Stimulated activated CD4-positive, alpha-beta T cell treated with anti-CD3 and anti-CD28 coated beads, Interleukin-4, amount 100 ng/mL, for 24 hours (primary cell): Measurements from ENCODE around the gene NSF.
"Not testable (repeated sequence)": the region's sequence is repeated elsewhere in the genome, so short reads cannot be mapped to it uniquely, and the experiment has no call there.

ENCODE experiments used
- DNase-seq: peaks from one replicate; pipeline ENCODE4 v3.0.0-alpha.2; 2020

The NSF gene

DNA sequence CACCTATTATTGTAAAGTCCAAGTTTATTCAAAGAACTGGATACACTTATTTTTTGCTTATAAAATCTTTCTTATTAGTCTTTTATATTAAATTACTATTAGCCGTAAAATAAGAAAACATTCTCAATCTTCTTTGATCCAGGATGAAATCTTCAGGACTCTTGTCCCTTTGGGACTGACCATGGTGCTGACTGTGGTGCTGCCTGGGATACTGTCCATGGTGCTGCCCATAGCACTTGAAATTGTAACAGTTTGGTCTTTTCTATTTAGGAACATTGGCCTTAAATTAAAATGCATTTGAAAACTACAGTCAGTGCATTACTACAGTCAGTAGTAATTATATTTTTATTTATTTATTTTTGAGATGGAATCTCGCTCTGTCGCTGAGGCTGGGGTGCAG lies 41.7 kb downstream of the NSF start:
- not testable (repeated sequence) for DNase-seq

- not testable (repeated sequence) for DNase-seq
Measured at GRCh38 chr17:46634844-46635243, 44.4 kb downstream of the NSF start.

GRCh38 chr17:46641861-46642656 lies 51.6 kb downstream of the NSF start:
- not testable (repeated sequence) for DNase-seq

GRCh38 chr17:46647251-46647650 lies 56.8 kb downstream of the NSF start:
- DNase-seq, result not testable (repeated sequence)

DNA sequence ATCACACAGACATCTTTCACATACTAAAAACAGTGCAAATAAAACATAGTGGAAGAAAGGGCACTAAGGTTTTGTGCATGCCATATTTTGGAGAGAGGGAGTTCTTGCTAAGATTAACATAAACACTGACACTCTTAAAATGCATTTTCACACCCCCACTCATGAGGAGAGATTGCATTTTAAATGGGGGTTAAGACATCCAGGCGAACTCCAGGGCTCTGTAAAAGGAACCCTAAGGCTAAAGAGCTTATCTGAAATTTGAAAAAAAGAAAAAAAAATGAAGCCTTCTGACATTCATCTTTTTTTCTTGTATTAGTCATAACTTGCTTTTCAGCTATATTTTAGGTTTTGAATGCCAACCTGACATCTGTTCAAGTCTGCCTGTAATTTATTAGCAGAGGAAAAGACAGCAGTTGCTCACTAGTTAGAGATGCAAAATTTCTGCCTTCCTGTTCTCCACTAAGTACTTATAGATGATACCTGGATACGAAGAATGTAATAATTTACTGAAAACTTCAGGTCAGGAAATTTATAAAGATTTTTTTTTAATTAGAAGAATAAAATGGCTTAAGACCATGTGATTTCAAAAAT lies 57.3 kb downstream of the NSF start:
- DNase-seq, result not testable (repeated sequence)

DNA sequence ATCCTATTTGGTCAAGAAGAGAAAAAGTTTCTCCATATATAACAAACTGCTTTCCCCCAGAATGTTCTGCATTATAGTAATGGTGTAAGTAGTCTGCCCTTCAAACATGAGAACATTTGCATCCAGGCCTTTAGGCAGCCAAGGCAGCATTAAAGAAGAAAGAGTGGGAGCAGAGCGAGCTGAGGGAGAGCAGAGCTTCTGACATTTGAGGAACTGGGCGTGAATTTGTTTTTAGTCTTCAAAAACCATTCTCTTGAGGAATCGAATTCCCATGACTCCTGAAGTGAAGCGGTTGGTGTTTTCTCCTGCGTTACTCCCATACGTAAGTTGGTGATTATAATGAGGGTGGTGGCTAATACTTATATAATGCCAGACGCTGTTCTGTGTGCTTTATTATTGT lies 58.8 kb downstream of the NSF start:
- not testable (repeated sequence) for DNase-seq

DNA sequence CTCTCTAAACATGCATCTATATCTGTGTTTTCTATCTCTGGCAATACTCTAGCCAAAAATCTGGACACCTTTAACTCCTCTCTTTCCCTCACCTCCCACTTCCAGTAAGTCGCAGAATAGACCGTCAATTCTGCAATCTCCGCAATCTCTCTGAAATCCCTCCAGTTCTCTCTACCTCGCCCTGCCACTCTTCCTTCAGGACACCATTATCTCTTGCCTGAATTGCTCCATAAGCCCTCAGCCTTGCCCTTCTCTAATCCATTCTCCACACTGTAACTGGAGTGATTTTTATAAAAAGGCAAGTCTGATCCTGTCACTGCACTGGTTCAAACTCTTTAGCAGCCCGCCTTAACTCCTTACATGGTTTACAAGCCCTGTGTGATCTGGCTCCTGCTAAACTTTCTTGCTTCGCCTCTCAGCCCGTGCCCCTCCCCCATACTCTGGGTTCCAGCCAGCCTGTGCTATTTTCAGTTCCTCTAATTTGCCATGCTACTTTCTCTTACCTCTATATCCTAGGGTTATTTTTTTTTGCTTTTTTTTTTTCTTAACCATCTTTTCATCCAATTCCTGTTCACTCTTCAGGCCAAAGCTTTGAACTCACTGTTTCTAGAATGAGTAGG lies 61.7 kb downstream of the NSF start:
- DNase-seq, result not testable (repeated sequence)

DNA sequence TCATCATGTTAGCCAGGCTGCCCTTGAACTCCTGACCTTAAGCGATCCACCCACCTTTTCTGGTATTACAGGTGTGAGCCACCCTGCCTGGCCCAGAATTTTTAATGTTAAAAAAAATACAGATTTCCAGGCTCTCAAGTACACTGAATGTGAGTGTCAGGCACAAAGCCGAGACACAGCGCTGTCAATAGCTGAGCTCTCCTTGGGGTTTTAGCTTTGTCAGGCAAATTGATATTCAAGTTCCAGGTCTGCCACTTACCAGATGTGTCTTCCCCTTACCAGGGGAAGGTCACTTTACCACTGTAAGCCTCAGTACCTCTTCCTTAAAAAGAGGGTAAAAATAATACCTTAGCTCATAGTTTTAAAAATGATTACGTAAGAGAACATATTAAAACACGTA lies 67.8 kb downstream of the NSF start:
- not testable (repeated sequence) for DNase-seq

DNA sequence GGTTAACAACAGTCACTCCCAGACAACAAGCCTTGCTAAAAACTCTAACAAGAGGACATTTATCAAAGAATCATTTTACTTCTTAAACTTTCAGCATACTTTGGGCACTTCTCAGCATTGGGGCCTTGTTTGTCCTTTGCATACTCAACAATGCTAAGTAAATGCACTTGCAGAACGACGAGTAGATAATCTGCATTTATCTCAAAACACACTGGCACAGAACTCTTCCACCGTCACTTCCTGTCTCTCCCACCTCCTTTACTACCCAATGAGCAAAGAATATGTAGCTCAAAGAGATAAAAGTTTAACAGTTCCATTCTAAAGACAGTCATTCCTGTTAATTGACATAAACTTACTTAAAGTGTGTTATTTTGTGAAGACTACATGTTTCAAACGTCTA lies 69.2 kb downstream of the NSF start:
- DNase-seq, result not testable (repeated sequence)

DNA sequence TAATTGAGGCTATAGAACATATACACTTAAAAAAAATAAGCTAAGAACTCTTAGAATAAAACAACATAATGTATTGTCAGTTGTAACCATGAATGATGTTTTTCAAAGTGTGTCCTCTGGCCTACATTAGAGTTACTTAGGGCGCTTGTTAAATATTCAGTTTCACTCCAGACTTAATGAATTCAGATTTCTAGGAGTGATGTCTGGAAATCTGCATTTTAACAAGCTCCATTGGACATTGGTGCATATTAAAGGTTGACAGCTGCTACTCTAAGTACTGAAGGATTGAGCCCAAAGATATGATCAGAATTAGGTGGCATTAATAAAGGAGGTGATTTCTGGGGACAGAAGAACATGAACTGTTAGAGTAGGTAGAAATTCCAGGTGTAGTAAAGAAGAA lies 72.7 kb downstream of the NSF start:
- not testable (repeated sequence) for DNase-seq

DNA sequence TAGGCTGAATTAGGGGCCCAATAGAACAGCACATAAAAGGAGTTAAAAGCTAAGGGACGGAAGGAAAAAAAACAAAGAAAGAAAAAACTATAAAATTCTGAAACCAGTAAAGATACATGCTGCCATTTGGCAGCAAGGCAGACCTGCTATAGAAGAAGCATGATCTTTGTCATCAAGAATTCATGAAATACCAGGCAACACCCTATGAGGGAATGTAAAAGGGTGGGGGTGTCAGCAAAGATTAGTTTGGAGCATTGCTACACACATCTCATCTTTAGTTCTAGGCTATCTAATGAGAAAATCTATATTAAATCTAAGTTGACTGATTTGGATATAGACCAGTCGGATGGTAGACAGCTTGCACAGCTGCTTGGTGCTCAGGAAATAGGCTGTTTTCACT lies 73.1 kb downstream of the NSF start:
- not testable (repeated sequence) for DNase-seq

DNA sequence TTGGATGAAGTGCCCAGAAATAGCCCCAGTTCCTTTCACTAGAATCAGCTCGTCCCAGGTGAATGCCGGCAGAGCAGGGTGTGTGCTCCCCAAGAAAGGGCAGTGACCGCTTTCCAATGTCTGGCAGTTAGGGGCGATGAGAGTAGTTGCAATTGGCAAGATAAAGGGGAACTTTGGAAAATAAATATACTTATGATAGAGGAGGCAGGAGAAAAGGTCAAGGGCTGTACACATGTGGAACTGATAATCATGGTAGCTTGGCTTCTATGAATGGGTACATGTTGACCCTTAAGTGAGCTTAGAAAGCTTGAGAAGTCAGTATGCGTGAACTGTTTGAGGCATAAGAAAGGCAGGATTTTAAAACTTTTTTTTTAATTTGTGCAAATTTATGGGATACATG lies 75.5 kb downstream of the NSF start:
- DNase-seq, result not testable (repeated sequence)

DNA sequence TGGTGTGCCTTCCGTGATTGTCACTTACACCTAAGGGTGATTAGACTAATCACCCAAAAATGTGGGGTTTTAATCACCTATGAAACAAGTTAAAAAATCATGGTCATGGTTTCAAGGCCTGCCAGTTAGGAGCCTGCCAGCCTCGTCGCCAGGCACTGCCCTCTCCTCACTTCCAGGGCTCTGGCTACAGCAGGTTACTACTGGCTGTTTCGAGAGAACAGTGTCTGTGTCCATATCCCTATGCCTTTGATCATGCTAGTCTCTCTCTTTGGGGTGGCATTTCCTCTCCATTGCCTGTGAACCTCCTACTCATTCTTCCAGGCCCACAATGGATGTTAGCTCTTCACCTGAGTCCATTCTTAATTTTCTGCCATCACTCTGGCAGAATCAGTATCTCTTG lies 80.3 kb downstream of the NSF start:
- DNase-seq, result not testable (repeated sequence)

DNA sequence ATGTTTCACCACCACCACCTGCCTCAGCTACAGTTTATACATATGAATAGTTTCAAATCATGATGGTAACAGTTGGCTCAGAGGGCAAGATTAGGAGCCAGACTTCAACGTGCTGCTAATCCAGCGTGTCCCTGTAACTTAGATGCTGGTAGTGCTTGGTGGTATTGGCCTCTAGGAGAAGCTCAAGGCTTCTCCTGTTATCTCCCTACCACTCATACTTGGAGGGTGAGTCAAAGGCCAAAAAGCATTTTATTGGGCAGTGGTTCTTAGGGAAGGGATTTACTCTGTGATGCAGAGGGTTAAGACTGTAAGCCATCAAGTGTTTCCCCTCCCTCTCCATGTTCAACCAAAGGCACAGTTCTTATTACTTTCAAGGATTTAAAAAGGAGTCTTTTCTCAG lies 82.3 kb downstream of the NSF start:
- DNase-seq, result not testable (repeated sequence)

GRCh38 chr17:46677819-46678218 lies 87.3 kb downstream of the NSF start:
- not testable (repeated sequence) for DNase-seq

DNA sequence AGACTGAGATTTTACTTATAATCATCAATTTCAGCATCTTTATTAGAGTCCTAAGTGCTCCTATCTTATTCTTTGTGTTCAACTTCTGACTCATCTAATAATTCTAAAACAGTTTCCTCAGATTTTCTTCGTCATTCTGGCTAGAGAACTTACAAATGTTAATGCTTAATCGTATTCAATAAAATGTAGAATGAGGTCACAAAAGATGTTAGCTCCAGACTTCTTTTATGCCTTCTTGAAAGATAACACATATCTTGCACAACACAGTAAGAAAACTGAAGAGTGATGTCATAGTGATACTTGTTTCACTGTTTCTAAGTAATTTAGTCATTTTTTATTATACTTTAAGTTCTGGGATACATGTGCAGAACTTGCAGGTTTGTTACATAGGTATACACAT lies 93.2 kb downstream of the NSF start:
- not testable (repeated sequence) for DNase-seq

DNA sequence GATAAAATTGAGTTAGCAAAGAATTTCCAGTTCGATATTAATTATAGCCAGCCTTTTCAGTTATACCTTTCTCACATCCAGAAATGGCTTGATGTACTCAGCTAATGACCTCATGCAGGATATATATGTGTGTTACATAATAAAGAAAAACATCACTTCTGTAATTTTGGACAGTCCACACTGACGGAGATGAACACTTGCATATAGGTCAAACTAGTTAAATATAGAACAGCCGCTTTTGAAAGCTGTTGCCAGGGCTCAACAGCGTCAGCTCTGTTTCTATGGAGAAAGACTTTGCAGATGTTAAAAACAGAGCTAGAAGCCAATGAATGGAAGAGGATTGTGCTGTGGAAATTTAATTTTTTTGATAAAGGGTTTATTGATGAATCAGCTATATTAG lies 94.8 kb downstream of the NSF start:
- not testable (repeated sequence) for DNase-seq

GRCh38 chr17:46692196-46692595 lies 101.7 kb downstream of the NSF start:
- not testable (repeated sequence) for DNase-seq

DNA sequence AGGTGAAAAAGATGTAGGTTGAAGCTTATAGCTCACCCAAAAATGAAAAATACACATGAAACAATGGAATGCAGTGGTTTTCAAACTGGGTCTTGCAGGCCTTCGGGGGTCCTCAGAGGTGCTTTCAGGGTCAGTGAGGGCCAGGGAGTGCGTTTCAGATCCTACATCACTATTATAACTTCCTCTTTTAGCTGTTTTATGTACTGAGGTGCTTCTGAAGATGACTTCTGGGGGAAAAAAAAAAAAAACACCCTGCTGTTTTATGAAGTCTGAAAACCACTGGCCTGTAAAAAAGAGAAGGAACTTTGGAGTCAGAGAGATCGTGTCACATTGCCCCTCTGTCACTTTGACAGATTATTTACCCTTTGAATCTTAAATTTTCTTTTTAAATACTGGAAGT lies 102.8 kb downstream of the NSF start:
- not testable (repeated sequence) for DNase-seq

DNA sequence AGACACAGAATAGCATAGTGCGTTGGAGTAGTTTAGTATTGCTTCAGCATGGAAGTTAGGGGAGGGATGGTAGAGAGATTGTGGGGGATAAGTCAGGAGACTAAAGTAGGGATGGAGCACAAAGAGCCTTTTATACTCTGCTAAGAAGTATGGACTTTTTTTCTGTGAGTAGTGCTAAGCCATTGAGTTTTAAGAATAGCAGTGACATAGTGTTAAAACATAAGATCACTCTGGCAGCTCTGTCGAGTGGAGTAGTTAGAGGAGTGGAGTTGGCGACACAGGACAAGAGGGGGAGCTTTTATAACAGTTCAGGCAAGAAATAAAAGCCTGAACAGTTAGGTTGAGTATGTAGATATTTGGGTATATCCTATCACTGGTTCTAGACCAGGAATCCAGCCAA lies 106.1 kb downstream of the NSF start:
- not testable (repeated sequence) for DNase-seq

- DNase-seq, result not testable (repeated sequence)
Measured at GRCh38 chr17:46699014-46699413, 108.5 kb downstream of the NSF start.

DNA sequence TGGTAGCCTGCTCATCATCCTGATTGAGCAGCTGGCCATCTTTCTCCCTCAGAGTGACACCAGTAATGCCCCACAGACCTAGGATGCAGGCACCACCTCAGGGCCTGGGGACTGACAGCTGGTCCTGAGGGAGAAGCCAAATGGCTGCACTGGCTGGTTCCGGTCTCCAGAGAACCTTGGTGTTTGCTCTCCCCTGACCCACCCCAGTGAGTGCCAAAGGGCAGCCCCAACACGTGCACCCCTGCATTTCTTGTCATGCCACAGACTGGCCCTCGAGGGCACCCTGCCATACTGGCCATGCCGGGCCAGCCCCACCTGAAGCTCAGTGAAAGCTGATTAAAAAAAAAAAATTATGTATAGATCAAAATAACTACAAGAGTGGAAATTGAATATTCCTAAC lies 127.5 kb downstream of the NSF start:
- no peak for DNase-seq

DNA sequence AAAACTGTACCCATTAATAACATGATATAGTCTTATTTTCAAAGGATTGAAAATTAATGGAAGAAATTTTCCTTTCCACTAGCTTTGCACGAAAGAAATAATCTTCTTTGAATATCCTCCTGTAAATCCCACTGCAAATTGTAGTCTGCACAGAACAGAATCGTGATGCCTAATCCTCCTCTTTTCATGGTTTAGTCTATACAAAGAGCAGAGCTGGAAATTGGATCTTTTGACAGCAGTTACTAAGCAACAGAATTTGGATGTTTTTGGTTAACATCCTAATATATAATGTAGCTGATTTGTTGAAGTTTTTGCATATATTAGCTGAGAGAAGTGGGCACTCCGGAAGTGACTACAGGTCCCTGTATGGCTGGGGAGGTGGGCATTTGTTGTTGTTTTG lies 129.4 kb downstream of the NSF start:
- DNase-seq, result no peak

GRCh38 chr17:46720408-46720807 lies 129.9 kb downstream of the NSF start:
- DNase-seq, result no peak
